ENCODE data around the gene HSPB9. TPM values are rescaled to one million over a fixed set of nuclear protein-coding genes. Genes with fewer than 3 reads are reported as not detected.

Gene HSPB9
- total and polyA plus RNA-seq, 9 donors: 0.15 to 0.95 (median 0.47) TPM; not detected in 1

DNA sequence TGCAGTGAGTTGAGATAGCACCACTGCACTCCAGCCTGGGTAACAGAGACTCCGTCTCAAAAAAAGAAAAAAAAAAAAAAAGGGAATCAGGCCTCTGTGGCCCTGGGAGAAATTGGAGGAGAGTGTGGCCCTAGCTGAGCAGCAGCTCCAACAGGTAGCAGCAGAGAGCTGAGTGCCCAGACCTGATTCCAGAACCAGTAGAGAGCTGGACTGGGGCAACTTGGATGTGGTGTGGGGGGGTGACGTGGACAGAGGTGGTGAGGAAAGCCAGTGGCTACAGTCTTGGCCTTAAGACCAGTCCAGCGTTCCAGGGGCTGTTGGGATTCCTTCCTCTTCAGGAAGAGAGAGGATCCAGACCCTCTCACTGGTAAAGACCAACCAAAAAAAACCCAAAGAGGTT is 1.7 kb downstream of the HSPB9 start:
- H3K4me1 ChIP-seq (ENCODE audit: insufficient read depth): peaks cover 8% of the 10 kb centered on the region
- intact Hi-C loops (cut with DNase I): no loop called here
- H3K27ac ChIP-seq: no peak overlapping the region
- WGBS, 3 donors: 79 to 93% (median 81%) methylated on average over 3 of the region's 3 CpGs
- H3K27me3 ChIP-seq: no peaks in the 10 kb centered on the region
- no peaks in the 10 kb centered on the region for H3K36me3 ChIP-seq
- no peak overlapping the region for H3K4me3 ChIP-seq
- H3K9me3 ChIP-seq: no peaks in the 10 kb centered on the region
- no peak for DNase-seq
- no peak for TF ChIP-seq POLR2A (IDR thresholded peaks at IDR 0.05)
- TF ChIP-seq EP300 (IDR thresholded peaks at IDR 0.05): no peak
- TF ChIP-seq, protein P1, sequence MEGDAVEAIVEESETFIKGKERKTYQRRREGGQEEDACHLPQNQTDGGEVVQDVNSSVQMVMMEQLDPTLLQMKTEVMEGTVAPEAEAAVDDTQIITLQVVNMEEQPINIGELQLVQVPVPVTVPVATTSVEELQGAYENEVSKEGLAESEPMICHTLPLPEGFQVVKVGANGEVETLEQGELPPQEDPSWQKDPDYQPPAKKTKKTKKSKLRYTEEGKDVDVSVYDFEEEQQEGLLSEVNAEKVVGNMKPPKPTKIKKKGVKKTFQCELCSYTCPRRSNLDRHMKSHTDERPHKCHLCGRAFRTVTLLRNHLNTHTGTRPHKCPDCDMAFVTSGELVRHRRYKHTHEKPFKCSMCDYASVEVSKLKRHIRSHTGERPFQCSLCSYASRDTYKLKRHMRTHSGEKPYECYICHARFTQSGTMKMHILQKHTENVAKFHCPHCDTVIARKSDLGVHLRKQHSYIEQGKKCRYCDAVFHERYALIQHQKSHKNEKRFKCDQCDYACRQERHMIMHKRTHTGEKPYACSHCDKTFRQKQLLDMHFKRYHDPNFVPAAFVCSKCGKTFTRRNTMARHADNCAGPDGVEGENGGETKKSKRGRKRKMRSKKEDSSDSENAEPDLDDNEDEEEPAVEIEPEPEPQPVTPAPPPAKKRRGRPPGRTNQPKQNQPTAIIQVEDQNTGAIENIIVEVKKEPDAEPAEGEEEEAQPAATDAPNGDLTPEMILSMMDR (IDR thresholded peaks at IDR 0.05): no peak

DNA sequence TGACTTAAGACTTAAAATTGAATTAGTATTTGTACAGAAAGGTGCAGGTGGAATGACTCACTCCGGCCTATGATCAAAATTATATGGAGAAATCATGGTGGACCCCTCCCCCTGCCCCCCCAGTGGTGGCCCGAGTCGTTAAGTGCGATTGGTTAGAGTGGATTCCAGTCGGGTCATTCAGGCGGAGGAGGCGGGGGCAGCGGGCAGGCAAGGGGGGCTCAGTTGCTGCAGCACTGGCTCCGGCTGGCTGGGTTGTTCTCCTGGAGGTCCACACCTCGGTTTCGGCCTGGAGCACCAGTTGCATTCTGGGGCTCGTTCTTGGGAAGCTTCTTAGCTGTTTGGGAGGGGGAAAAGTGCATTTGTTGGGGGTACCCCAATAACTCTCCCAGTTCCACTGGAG is 3.0 kb downstream of the HSPB9 start:
- Histone ChIP-seq H3K27ac (no peak overlapping the region), H3K9me3 (no peaks in the 10 kb centered on the region), H3K4me1 (ENCODE audit: insufficient read depth) (peaks cover 8% of the 10 kb centered on the region), H3K36me3 (no peaks in the 10 kb centered on the region), H3K4me3 (no peak overlapping the region), H3K27me3 (no peaks in the 10 kb centered on the region)
- DNase-seq: no peak
- TF ChIP-seq EP300 (IDR thresholded peaks at IDR 0.05) (no peak), POLR2A (IDR thresholded peaks at IDR 0.05) (no peak)
- TF ChIP-seq, protein P1 (IDR thresholded peaks at IDR 0.05): no peak
- intact Hi-C loops (cut with DNase I): no loop called here
- 61 to 72% (median 65%) methylated on average over 12 of the region's 12 CpGs for WGBS, 3 donors

GRCh38 chr17:42126836-42127235 is 4.2 kb downstream of the HSPB9 start:
- TF ChIP-seq EP300 (IDR thresholded peaks at IDR 0.05): no peak
- no peak for TF ChIP-seq POLR2A (IDR thresholded peaks at IDR 0.05)
- TF ChIP-seq, protein P1 (IDR thresholded peaks at IDR 0.05): no peak
- Histone ChIP-seq H3K9me3 (no peaks in the 10 kb centered on the region), H3K27ac (no peak overlapping the region), H3K36me3 (no peaks in the 10 kb centered on the region), H3K27me3 (no peaks in the 10 kb centered on the region), H3K4me3 (no peak overlapping the region), H3K4me1 (ENCODE audit: insufficient read depth) (peaks cover 5% of the 10 kb centered on the region)
- intact Hi-C loops (cut with DNase I): no loop called here
- DNase-seq: no peak
- 73 to 79% (median 79%) methylated on average over 3 of the region's 3 CpGs for WGBS, 3 donors

GRCh38 chr17:42127414-42127813 is 4.8 kb downstream of the HSPB9 start:
- TF ChIP-seq EP300 (IDR thresholded peaks at IDR 0.05): no peak
- TF ChIP-seq POLR2A (IDR thresholded peaks at IDR 0.05): no peak
- TF ChIP-seq, protein P1 (IDR thresholded peaks at IDR 0.05): no peak
- peaks cover 5% of the 10 kb centered on the region for H3K4me1 ChIP-seq (ENCODE audit: insufficient read depth)
- H3K36me3 ChIP-seq: no peaks in the 10 kb centered on the region
- no peak for DNase-seq
- H3K27ac ChIP-seq: no peak overlapping the region
- 88 to 95% (median 93%) methylated on average over 6 of the region's 6 CpGs for WGBS, 3 donors
- H3K9me3 ChIP-seq: no peaks in the 10 kb centered on the region
- no peaks in the 10 kb centered on the region for H3K27me3 ChIP-seq
- no peak overlapping the region for H3K4me3 ChIP-seq
- intact Hi-C loops (cut with DNase I): no loop called here
